IMR-90 (cell line): Measurements from ENCODE around the gene TCF7L1.

Source experiments
- CHD1 ChIP-seq: IDR thresholded peaks from 2 replicates; pipeline ENCODE4 v1.6.1; 2012; ENCODE audit warnings: low read depth, low read length, improper control_type of control experiment
- CTCF ChIP-seq: conservative IDR thresholded peaks from 2 replicates; pipeline ENCODE4 v1.5.1; 2012; ENCODE audit warnings: mild to moderate bottlenecking, low read depth, low read length, improper control_type of control experiment
- POLR2A ChIP-seq: IDR thresholded peaks from 2 replicates; pipeline ENCODE4 v1.6.1; 2012; ENCODE audit warnings: mild to moderate bottlenecking, low read depth, low read length
- RFX5 ChIP-seq: IDR thresholded peaks from 2 replicates; pipeline ENCODE4 v1.8.0; 2012; ENCODE audit warnings: low read depth, mild to moderate bottlenecking, low read length, moderate library complexity

- TF ChIP-seq CTCF (no peak), CHD1 (no peak), POLR2A (no peak), RFX5 (no peak)
Measured at GRCh38 chr2:85245891-85246290, 112.7 kb downstream of the TCF7L1 start.
